Astrocyte of the cerebellum (primary cell): Measurements from ENCODE around the gene TUBB8B.
"Not testable (repeated sequence)": the region's sequence is repeated elsewhere in the genome, so short reads cannot be mapped to it uniquely, and the experiment has no call there.

Source experiments
- DNase-seq: peaks from one replicate; pipeline ENCODE4 v3.0.0-alpha.2; 2011; ENCODE audit warnings: low read depth
- H3K4me3 ChIP-seq: 2 replicates; pipeline ENCODE4 v1.5.1; 2011; ENCODE audit warnings: mild to moderate bottlenecking, low read depth, low read length, moderate library complexity
- in situ Hi-C: cut with HindIII; loops from 2 replicates; pipeline ENCODE4 v1.10.0; 2017; ENCODE audit warnings: low sequenced_read_pairs

TUBB8B gene

DNA sequence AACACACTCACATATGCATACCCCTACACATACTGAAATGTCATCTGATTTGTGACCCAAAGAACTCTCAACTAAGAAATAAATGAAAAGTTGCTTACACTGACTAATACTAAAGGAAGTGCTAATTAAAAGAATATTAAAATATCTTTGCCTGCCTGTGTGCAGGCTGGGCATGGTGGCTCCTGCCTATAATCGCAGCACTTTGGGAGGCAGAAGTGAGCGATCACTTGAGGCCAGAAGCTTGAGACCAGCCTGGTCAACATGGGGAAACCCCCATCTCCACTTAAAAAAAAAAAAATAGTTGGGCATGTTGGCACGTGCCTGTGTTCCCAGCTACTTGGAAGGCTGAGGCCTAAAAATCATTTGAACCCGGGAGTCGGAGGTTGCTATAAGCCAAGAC, 14.9 kb upstream of the TUBB8B start:
- H3K4me3 ChIP-seq, DNase-seq, in situ Hi-C loops: not testable (repeated sequence)

DNA sequence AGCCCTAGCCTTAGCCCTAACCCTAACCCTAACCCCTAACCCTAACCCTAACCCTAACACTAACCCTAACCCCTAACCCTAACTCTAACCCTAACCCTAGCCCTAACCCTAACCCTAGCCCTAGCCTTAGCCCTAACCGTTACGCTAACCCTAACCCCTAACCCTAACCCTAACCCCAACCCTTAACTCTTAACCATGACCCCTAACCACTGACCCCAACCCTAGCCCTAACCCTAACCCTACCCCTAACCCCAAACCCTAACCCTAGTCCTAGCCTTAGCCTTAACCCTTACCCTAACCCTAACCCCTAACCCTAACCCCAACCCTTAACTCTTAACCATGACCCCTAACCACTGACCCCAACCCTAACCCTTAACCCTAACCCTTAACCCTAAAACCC, 14.2 kb upstream of the TUBB8B start:
- H3K4me3 ChIP-seq, DNase-seq, in situ Hi-C loops: not testable (repeated sequence)

DNA sequence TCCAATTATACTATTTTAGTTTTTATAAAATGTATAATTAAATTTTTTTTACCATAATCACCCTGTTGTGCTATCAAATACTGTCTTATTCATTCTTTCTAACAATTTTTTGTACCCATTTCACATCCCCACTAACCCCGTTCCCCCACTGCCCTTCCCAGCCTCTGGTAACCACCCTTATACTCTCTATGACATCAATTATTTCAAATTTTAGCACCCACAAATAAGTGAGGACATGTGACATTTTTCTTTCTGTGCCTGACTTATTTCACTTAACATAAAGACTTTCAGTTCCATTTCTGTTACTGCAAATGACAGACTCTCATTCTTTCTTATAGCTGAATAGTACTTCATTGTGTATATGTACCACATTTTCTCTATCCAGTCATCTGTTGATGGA, 5.0 kb upstream of the TUBB8B start:
- in situ Hi-C loops, H3K4me3 ChIP-seq, DNase-seq: not testable (repeated sequence)

DNA sequence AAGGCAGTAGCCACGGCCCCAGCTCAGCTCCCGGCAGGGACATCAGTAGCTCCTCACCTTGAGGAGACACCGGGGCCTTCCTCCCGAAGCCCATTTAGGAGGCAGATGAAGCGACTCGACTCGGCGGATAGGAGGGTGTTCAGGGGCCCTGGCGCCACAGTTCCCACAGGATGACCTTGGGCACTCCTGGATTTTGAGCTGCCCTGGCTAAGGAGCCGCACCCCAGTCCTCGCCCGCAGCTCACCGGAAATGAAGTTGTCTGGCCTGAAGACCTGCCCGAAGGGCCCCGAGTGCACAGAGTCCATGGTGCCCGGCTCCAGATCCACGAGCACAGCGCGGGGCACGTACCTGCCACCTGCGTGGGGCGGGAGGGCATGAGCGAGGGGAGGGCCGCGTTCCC, 719 bp downstream of the TUBB8B start:
- in situ Hi-C loops, H3K4me3 ChIP-seq, DNase-seq: not testable (repeated sequence)

DNA sequence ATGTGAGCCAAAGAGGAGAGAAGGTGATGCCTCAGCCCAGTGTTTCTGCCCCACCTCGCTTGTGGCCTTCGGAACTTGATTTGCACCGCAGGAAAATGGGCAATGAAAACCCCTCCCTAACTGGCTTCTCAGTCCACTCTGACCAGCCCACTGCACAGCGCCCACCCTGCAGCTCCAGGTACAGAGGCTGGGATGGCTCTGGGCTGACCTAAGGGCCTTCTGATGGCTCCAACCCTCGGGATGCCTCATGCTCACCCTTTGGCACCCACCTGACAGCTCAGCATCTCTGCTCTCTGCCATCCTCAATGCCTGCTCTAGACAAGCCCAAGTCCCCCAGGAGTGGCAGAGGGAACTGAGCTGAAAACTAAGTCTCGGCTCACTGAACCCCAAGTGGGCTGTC, 36.2 kb downstream of the TUBB8B start:
- DNase-seq, in situ Hi-C loops, H3K4me3 ChIP-seq: not testable (repeated sequence)

DNA sequence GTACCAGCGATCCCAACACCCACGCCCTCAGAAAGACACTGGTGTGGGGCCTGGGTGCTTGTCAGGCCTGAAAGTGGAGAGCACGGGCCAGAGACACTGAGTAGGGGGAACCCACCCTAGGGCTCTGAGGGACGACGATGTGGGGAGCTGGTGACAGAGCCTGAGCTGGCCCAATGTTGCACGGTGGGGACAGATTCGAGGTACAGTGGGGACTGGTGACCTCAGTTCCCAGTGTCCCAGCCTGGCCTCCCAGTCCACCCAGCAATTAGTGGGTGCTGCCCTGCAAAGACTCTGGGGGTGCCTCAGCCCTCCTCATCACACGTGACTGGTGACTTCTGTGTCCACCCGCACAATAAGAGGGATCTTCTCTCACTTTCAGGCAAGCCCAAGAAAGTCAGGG, 36.6 kb downstream of the TUBB8B start:
- H3K4me3 ChIP-seq, in situ Hi-C loops, DNase-seq: not testable (repeated sequence)

DNA sequence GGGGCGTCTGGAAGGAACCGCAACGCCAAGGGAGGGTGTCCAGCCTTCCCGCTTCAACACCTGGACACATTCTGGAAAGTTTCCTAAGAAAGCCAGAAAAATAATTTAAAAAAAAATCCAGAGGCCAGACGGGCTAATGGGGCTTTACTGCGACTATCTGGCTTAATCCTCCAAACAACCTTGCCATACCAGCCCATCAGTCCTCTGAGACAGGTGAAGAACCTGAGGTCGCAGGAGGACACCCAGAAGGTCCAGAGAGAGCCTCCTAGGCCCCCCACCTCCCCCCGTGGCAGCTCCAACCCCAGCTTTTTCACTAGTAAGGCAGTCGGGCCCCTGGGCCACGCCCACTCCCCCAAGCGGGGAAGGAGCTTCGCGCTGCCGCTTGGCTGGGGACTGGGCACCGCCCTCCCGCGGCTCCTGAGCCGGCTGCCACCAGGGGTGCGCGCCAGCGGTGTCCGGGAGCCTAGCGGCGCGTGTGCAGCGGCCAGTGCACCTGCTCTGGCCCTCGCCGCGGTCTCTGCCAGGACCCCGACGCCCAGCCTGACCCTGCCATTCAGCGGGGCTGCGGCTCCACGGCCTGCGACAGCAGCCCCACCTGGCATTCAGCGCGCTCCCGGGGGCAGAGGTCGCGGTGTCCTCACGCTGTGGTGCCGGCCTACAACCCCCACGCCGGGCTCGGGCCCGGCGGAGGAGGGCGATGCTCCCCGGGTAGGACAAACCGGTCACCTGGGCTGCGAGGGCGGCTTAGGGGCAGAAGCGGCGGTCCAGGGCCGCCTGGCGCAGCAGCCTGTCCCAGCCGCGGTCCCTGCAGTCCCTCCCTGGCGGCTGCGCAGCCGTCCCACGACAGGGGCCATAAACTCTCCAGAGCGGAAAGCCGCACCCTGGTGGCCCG, 37.8 kb downstream of the TUBB8B start:
- in situ Hi-C loops, DNase-seq, H3K4me3 ChIP-seq: not testable (repeated sequence)

DNA sequence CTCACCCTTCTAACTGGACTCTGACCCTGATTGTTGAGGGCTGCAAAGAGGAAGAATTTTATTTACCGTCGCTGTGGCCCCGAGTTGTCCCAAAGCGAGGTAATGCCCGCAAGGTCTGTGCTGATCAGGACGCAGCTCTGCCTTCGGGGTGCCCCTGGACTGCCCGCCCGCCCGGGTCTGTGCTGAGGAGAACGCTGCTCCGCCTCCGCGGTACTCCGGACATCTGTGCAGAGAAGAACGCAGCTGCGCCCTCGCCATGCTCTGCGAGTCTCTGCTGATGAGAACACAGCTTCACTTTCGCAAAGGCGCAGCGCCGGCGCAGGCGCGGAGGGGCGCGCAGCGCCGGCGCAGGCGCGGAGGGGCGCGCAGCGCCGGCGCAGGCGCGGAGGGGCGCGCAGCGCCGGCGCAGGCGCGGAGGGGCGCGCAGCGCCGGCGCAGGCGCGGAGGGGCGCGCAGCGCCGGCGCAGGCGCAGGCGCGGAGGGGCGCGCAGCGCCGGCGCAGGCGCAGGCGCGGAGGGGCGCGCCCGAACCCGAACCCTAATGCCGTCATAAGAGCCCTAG, 38.7 kb downstream of the TUBB8B start:
- in situ Hi-C loops, result not testable (repeated sequence)

DNA sequence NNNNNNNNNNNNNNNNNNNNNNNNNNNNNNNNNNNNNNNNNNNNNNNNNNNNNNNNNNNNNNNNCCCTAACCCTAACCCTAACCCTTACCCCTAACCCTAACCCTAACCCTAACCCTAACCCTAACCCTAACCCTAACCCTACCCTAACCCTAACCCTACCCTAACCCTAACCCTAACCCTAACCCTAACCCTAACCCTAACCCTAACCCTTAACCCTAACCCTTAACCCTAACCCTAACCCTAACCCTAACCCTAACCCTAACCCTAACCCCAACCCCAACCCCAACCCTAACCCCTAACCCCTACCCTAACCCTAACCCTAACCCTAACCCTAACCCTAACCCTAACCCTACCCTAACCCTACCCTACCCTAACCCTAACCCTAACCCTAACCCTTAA, 39.5 kb downstream of the TUBB8B start:
- DNase-seq, in situ Hi-C loops, H3K4me3 ChIP-seq: not testable (repeated sequence)

More for the DNA sequence above, 38.7 kb downstream of the TUBB8B start:
- H3K4me3 ChIP-seq, DNase-seq: not testable (repeated sequence)
